ENCODE measurements around the gene QKI.

QKI gene

DNA sequence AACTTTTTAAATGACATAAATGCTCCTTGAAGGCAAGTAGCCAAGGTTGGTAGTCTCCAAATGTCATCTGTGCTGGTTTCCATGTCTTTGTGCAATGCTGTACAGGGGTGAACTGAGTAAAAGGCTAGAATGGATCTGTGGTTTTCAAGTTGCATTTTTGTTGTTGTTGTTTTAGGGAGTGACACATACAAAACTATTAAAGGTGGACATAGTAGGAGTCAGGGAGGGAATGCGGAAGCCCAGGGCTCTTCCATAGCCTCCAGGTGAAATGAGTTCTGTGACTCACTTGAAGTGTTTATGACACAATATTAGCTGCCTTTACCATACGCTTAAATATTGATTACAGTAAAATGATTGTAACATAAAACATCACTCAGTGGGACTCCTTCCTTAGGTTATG is 22.5 kb upstream of the QKI start:
- DNase-seq (ENCODE audit: low read depth, low spot score): no peak

DNA sequence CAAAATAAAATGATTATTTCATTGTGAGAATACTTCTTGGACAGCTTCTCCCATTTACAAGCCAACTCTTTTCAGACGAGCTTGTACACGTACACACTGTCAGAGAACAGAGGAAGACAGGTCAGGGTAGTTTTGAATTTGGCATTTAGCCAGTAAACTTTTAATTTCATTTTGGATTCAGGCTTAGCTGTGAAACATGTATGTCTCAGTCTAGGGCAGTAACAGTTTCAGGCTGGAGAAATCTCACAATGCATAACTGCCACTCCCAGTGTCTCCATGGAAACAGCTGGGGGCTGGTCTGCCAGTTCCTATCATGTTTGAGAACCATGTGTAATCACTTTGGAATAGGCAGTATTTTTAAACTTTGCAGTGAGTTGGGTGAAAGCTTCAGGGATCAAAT is 22.0 kb upstream of the QKI start:
- no peak for DNase-seq (ENCODE audit: low read depth, low spot score)

DNA sequence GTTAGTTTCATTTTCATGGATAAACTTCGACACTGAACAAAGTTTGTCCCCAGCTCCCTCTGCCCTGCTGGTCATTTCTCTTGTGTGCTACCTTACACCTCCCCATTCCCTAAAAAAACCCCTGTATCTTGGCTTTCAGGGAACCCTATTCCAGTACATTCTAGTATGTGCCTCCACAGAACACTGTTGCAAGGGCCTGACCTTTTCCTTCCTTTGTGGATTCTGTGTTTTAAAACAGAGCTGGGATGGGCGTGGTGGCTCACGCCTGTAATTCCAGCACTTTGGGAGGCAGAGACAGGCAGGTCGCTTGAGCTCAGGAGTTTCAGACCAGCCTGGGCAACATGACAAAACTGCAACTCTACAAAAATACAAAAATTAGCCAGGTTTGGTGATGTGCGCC is 20.6 kb upstream of the QKI start:
- no peak for DNase-seq (ENCODE audit: low read depth, low spot score)

DNA sequence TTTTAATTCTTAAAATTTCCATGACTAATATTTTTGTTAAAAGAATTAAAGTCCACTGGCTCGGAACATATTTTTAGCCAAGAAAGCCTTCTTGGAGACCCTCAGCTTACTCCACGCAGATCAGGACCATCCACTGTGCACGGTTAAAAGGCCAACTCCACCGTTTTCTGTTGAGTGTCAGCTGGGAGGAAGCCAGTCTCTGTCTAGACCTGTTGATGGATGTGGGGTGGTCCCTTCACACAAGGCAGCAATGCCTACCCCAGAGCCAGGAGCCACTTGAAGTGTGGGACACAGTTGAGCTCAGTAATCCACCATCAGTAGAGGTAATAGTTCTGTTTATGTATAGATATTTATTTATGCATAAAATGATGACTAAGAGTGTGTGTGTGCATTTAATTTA is 19.9 kb upstream of the QKI start:
- no peak for DNase-seq (ENCODE audit: low read depth, low spot score)

DNA sequence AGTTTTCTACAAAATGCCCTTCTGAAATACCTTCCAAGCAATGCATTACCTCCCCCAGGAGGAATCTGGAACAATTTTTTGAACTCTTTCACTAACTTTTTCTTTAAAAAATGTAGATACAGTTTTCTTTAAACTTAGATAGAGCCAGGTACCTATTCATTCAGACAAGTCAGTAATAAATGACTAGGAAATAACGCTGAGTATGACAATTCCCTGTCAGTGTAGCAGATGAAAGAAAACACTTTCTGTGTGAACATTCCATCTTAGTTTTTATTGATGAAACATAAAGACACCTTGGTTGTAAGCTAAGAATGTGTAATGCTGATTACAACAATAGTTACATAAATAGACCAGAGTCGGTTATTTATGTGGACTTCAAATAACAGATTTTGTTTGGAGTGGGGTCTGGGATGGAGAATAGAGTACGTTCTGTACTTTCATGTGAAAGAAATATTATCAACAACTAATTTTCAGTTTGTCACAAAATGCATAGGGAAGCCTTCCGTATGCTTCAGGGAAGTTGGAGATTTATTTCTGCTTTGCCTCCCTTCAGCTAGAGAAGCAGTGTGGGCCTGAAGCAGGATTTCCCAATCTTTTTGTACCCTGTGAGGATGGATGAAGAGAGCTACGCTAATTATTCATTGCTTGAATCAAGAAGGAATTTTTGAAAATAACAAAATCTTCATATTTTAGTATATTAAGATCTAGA is 19.2 kb upstream of the QKI start:
- no peak for DNase-seq (ENCODE audit: low read depth, low spot score)

DNA sequence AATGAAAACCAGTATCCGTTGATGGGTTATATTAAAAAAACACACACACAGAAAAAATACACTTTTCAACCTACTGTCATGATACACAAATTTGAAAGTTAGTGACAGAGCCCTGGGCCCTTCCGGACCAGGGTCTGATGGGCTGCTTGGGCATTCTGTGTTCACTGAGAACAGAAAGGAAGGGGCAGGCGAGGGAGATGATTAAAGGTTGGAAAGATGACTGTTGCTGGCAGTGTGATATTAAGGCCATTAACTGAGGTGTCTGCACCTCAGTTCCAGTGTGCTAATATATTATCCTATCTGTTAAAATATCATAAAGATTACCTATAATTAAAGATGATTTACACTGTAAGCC is 18.7 kb upstream of the QKI start:
- no peak for DNase-seq (ENCODE audit: low read depth, low spot score)

DNA sequence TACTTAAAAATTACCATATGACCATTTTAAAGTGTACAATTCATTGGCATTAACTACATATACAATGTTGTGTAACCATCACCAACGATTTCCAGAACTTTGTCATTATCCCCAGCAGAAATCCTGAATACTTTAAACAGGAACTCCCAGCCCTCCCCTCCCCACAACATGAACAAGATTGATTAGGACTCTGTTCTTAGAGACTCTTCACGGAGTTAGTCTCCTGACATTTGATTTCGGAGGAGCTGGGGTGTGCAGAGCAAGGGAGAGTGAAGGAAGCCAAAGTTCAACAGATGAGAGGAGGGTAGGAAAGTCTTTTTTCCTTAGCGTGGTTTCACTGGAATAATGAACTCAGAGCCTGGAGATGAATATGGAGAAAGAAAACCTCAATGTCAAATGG is 17.2 kb upstream of the QKI start:
- no peak for DNase-seq (ENCODE audit: low read depth, low spot score)

DNA sequence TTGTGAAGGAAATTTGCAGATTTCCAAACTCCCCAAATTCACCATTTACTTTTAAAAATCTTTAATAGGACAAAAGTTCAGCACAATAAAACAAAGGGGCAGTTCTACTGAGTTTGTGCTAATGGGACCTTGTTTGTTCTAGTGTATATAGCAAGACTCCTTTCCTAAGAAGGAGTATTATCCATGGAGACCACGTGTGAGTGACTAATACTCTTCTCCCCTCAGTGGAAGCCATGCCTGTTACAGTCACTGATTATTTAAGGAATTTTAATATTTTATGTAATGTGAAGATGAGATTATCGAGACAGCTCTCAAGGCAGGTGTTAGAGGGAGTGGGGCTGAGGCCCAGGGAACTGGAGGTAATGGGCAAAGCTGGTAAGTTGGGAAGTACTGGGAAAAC is 16.4 kb upstream of the QKI start:
- DNase-seq (ENCODE audit: low read depth, low spot score): no peak

DNA sequence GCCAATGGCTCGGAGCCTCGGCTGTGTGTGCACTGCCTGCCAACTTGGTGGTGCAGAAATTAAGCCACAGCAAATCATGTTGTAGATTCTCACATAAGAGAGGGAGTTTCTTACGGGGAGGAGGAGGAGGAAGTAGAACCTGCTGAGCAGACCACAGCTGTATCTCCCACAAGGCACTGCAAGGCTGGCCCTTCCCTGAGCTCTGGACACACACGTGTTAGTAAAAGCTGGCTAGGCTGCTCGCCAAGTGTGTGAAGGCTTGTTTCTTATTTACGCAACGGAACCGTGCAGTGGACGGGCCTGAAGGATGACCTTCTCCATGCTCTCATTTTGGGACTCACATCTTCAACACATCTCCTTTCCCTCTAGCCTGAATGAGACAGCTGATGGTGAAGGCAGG is 15.7 kb upstream of the QKI start:
- DNase-seq (ENCODE audit: low read depth, low spot score): no peak

DNA sequence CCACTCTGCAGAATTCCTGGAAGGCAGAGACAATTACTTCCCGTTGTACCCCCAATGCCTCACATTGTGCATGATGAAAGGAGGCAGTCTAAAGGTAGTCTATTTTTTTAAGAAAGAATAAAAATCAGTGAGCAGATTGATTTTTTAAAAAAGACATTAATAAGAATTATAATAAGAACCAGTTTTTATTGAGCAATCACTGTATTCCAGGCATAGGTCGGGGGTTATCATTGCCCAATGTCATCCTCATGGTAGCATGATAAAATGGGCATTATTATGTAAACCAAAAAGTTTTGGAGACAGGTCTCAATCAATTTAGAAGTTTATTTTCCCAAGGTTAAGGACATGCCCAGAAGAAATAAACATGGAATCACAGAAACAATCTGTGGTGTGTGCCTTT is 14.0 kb upstream of the QKI start:
- no peak for DNase-seq (ENCODE audit: low read depth, low spot score)

DNA sequence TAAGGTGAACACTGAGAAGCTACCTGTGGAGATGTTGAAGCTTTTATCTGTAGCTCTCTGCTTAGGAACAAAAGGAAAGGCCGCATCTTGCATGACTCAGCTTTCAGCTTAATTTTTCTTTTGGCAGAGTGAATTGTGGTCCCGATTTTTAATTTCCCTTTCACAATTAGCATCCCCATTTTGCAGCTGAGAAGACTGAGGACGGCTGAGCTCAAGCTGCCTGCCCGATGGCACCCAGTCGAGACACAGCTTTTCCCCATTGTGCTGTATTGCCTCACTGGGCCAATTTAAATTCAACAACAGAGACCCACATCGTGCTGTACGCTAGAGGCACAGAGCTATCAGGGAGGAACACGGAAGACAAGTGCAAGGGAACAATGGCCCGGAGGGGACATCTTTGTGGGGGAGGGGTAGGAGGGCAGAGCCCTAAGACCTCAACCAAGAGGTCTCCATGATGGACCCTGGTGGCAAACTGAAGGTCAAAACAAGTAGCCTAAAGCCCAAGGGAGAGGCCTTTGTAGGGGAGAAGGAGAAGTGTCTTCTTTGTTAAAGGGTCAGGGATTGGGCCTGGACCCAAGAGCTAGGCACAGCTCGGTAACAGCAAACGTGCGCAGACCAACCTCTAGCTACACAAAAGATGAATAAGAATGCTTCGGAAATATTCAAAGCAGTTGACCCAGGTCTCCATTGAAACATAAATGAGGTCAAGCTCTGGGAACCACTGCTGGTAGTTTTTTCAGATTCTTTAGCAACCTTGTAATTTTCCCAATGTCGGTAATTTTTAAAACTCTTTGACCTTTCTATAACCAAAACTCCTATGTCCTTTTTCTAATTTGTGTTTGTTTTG is 13.3 kb upstream of the QKI start:
- DNase-seq (ENCODE audit: low read depth, low spot score): no peak

DNA sequence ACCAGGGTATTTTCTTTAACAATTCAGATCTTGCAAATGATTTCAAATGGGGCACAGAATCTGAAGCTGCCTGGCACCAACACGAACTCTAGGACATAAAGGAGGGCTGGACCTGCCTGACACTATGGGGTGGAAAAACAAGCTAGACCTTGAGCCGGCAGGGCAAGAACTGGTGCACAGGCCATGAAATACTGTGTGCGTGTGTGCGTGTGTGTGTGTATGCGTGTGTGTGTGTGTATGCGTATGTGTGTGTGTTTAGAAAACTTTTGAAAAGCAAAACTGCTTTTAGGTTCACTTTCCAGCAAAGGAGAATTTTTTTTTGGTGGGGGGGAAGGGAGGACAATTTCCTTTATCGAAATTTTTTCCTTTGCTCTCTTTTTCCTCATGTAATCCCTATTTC is 11.9 kb upstream of the QKI start:
- DNase-seq (ENCODE audit: low read depth, low spot score): no peak

DNA sequence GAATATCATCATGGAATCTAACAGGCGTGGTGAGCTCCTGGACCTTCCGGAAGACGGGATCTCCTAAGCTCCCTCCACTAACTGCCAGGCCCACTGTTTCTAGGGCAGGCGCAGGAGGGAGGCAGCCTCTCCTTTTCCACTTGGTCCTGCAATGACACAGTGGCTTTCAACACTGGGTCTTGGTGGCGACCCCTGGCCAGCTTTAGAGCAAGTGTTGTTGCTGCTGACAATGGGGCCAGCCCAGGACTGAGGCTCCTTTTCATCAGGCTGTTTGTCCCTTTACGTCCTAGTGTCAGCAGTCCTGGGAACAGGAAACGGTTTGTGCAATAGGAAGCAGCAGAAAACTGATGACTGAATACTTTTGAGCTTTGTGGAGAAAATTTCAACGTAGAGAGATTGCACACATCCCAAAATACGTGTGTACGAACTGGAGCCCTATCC is 9.7 kb upstream of the QKI start:
- no peak for DNase-seq (ENCODE audit: low read depth, low spot score)

DNA sequence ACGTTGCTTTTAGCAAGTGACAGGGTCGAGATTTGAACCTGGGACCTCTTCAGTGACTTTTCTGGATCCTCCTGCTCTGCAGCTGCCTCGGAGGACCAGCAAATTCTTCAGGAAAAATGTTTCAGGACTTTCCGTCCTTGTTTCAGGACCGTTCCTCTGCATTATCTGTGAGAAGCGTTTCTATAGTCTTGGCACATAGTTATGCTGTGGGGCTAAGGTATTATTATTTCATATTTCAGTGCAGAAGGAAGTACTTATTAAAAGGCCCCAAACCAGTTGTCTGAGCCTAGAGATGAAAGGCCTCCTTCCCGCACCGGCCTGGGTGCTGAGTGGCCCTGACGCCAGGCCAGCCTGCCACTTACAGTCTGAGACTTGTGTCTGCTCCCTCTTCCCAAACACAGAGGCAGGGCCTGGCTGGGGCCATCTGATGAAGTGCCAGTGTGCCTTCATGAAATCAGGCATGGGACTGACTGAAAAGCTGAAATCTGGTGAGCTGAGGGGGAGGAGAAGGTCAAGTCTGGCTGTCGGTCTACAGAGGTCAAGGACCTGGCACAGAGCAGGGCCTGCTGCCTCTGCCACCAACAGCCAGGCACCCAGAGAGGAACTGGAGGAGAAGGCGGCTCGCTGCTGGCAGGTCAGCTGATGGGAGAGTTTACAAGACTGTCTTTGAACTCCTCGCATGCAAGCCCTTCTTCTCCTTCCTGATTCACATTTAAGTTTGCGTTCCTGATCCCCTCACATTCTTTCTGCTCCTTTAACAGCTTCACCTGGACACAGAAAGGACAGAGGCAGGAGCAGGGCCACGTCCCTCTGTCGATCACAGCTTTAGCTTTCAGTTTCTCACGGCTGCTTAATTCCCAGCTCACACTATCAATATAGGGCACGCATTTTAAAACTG is 8.9 kb upstream of the QKI start:
- no peak for DNase-seq (ENCODE audit: low read depth, low spot score)

DNA sequence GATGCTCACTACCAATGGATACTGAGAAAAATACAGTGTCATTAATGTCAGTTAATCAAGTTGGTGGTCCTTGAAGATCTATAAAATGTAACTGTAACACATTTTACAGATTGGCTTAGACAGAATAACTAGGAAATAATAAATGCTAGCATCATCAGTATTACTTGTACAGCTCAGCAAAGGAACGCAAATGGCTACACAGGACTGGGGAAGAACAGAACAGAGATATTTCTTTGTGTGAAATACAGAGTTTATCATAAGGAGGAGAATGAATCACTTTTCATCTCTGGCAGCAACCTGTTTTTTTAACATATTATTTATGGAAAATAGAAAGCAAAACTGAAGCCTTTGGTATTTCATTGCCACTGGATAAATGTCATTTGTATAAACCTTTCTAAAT is 8.2 kb upstream of the QKI start:
- no peak for DNase-seq (ENCODE audit: low read depth, low spot score)

DNA sequence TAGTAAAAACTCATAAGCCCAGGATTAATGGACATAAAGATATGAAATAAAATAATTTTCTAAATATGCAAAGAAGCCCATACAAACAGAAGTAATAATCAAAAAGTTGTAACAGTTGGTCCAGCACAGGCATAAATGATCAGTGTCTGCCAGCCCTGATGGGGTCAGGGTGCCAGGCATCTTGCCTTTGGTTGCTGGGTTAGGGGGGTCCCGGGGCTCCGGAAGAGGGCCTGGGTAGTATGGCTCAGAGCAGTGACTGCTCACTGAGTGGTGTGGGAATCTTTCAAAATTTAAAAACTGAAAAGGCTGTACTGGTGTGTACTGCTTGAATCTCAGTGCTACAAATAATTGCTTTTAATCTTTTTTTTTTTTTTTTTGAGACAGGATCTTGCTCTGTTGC is 7.7 kb upstream of the QKI start:
- DNase-seq (ENCODE audit: low read depth, low spot score): no peak

DNA sequence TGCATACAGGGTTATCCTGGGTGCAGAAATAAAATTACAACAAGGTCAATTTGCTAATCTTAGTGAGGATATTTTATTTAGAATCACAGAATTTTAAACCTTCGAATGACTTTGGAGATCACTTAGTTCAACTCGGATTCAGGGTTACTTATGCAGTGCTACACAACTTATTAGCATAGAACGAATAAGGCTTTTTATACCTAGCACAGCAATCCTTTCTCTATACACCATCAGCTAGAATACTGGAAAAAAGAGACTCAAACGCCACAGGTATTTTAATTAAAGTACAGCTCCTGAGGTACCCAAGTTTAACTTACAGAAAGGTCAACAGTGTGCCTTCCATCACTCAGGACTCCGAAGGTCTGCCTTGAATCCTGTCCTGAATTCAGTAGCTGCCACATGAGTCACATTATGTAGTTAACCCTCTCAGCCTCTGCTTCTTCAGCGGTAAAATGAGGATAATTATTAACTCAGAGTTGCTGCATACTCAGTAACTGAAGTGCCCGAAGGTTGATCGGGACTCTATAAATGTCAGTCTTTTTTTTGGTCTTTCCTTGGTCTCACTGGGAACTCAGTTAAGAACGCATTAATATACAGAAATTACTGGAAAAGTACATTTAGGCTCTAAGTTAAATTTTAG is 6.0 kb upstream of the QKI start:
- DNase-seq (ENCODE audit: low read depth, low spot score): no peak

DNA sequence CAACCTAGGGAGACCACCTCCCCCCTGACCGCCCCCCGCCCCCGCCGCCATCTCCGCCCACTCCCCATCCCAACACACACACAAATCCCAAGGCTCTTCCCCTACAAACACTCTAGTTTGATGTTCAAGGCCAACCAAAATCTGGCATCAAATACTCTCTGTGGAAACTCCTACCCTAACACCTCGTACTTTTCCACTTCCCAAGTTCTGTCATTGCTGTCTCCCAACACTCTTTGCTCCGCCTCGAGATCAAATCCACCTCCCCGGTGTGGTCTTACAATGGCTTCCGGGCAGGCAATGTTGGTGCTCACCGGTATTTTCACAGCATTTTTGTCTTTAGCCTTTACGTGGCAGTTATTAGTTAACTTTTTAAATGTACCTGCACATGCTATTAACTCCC is 4.8 kb upstream of the QKI start:
- no peak for DNase-seq (ENCODE audit: low read depth, low spot score)

DNA sequence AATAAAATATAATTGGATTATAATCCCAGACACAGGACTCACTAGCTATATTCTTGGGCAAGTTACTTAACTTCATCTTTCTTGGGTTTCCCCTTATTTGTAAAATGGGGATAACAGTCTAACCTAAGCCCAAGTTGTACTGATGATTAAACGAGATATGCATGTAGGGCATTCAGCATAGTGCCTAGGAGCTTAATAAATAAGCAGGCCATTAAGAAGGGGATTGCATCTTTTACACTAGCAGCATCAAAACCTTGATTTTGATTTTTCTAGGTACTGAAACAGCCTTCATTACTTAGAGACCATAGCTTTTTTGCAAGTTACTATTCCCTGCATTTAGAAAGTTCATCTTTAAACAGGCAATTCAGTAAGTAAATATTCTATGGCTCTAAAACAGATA is 2.2 kb upstream of the QKI start:
- DNase-seq (ENCODE audit: low read depth, low spot score): no peak

DNA sequence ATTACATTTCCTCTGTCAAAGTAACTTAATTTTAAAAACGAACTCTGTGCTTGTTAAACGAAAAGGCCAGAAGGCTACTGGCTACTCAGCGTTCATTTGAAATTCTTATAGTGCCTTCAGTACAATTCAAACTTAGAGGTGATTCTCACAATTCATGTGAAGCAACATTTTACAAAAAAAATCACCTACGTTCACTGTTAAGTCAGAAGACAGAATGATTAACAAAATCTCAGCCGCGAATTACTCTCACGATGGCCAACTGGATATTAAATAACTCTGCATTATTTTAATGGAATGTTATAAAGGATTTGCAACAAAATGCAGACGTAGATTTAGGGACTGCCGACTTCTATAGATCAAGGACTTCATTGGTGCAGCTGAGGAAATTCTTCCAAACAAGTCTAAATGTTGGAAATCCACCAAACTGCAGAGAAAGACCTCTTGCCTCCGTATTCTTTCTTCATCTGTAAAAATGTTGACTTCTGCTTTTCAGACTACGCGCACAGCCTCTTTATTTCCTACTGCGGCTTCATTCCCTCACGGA is 1.6 kb upstream of the QKI start:
- no peak for DNase-seq (ENCODE audit: low read depth, low spot score)

DNA sequence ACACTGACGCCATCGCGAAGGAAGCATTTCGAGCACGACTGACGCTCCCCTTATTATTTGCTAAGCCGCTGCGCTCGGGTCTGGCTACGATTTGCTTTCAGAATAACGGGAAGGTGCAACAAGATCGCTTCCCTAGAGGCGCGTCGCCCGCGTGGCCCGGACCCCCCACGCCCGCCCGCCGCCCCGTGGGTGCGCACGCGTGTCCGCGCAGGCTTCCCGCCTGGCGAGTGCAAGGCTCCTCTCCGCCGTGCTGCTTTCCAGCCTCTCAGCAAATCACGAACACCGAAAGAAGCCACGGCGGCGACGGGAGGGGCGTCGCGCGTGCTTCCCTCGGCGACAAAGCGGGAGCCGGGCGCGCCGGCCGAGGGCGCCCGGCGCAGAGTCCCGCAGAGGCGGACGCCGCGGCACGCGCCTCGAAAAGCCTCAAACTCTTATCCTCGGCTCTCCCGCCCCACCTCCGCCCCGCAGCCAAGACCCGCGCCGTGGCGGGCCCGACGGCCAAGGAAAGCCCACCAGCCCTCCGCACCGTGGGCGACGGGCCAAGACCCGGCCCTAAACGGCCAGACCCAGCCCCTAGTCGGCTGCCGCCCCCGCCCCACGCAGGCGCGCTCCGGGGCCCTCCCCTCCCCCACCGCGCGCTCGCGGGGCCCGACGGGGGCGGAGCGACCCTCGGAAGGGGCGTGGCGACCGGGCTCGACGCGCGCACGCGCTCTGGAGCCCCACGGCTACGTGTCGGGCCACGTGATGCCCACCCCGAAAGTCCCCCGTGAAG is 987 bp upstream of the QKI start:
- peak; percentile 57 for DNase-seq (ENCODE audit: low read depth, low spot score)

All from brain pericyte (primary cell).